AG09309 (cell line): ENCODE data around the gene APMAP.
A peak's percentile ranks its signal among the peaks of the same experiment; 100 is the strongest.

ENCODE experiments used
- DNase-seq: peaks from one replicate; pipeline ENCODE4 v3.0.0-alpha.2; 2010; ENCODE audit warnings: low read depth
- H3K4me3 ChIP-seq: 2 replicates; pipeline ENCODE4 v1.5.1; 2011; ENCODE audit warnings: mild to moderate bottlenecking, low read depth, low read length, moderate library complexity; ENCODE audit not compliant: control insufficient read depth
- TF ChIP-seq, protein P1 (sequence below): IDR thresholded peaks from 2 replicates; pipeline ENCODE4 v1.5.1; 2011; ENCODE audit warnings: mild to moderate bottlenecking, low read depth, low read length, inconsistent platforms; ENCODE audit not compliant: insufficient read depth, control insufficient read depth; ENCODE audit errors: missing control alignments

The APMAP gene

GRCh38 chr20:24994470-24995368 is 2.2 kb upstream of the APMAP start:
- H3K4me3 ChIP-seq: no peak overlapping the region
- peak; percentile 31 for DNase-seq
- TF ChIP-seq, protein P1, sequence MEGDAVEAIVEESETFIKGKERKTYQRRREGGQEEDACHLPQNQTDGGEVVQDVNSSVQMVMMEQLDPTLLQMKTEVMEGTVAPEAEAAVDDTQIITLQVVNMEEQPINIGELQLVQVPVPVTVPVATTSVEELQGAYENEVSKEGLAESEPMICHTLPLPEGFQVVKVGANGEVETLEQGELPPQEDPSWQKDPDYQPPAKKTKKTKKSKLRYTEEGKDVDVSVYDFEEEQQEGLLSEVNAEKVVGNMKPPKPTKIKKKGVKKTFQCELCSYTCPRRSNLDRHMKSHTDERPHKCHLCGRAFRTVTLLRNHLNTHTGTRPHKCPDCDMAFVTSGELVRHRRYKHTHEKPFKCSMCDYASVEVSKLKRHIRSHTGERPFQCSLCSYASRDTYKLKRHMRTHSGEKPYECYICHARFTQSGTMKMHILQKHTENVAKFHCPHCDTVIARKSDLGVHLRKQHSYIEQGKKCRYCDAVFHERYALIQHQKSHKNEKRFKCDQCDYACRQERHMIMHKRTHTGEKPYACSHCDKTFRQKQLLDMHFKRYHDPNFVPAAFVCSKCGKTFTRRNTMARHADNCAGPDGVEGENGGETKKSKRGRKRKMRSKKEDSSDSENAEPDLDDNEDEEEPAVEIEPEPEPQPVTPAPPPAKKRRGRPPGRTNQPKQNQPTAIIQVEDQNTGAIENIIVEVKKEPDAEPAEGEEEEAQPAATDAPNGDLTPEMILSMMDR: peak; percentile 92

- no peak overlapping the region for H3K4me3 ChIP-seq
- DNase-seq: no peak
- TF ChIP-seq, protein P1: no peak
These were observed 1.6 kb upstream of the APMAP start for GRCh38 chr20:24994186-24994465.

GRCh38 chr20:24993337-24994185 is 1.0 kb upstream of the APMAP start:
- DNase-seq: peak; percentile 23
- TF ChIP-seq, protein P1: peak; percentile 47
- H3K4me3 ChIP-seq: peak overlapping the region; percentile 95

GRCh38 chr20:24991897-24992486 is 559 bp downstream of the APMAP start:
- peak overlapping the region; percentile 95 for H3K4me3 ChIP-seq
- TF ChIP-seq, protein P1: no peak
- no peak for DNase-seq

DNA sequence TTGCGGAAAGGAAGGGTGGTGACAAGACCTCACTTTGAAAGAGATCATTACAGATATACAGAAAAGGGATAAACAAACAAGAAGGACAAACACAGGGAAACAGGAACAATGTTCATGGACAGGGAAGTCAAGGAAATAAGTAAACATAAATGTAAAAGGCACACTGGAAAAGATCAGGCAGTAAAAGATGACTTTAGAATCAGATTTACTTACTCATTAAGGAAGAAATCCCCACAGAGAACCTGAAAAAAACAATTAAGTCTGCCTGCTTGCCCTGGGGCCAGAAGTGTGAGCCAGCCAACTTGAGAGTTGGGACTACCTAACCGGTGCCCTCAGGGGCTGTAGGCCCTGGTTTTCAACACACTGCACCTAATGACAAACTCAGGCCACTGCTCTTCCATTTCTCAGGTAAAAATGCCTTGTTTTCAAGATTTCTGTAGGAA is 1.7 kb downstream of the APMAP start:
- DNase-seq: no peak
- TF ChIP-seq, protein P1: no peak
- H3K4me3 ChIP-seq: no peak overlapping the region

- no peak for DNase-seq
- H3K4me3 ChIP-seq: no peak overlapping the region
- TF ChIP-seq, protein P1: no peak
These were observed 3.4 kb downstream of the APMAP start for GRCh38 chr20:24989162-24989561.
